ENCODE data around the gene TMEM201. TPM values are rescaled to one million over a fixed set of nuclear protein-coding genes. Genes with fewer than 3 reads are reported as not detected.

TMEM201 gene
- 10 to 100 TPM in 1 of 2 donors, 1 to 10 TPM in 1; 9.1 to 11.6 TPM for total RNA-seq
- 10 to 100 TPM; 13.5 to 21.9 (median 17.9) TPM for polyA plus RNA-seq (ENCODE audit: insufficient read length in 6 of 6)
- long read RNA-seq, donor 1, partial matches to known transcripts: 0 of 3 reads
- long read RNA-seq, donor 1, other reads (novel, unspliced or antisense): 0 of 3 reads
- long read RNA-seq, donor 2, partial matches to known transcripts: 0 of 1 reads
- long read RNA-seq, donor 2, other reads (novel, unspliced or antisense): 0 of 1 reads
- long read RNA-seq, donor 3, partial matches to known transcripts: 0 of 2 reads
- long read RNA-seq, donor 3, other reads (novel, unspliced or antisense): 0 of 2 reads
- long read RNA-seq, donor 4: 0 reads
- long read RNA-seq, donor 5, partial matches to known transcripts: 0 of 1 reads
- long read RNA-seq, donor 5, other reads (novel, unspliced or antisense): 0 of 1 reads
- long read RNA-seq, donor 6, partial matches to known transcripts: 0 of 1 reads
- long read RNA-seq, donor 6, other reads (novel, unspliced or antisense): 0 of 1 reads
- long read RNA-seq, donor 7: 0 reads
- long read RNA-seq, donor 8, partial matches to known transcripts: 0 of 4 reads
- long read RNA-seq, donor 8, other reads (novel, unspliced or antisense): 0 of 4 reads
- long read RNA-seq, donor 9: 0 reads
- long read RNA-seq, donor 10, partial matches to known transcripts: 0 of 1 reads
- long read RNA-seq, donor 10, other reads (novel, unspliced or antisense): 1 of 1 reads
- long read RNA-seq, donor 11, partial matches to known transcripts: 0 of 1 reads
- long read RNA-seq, donor 11, other reads (novel, unspliced or antisense): 0 of 1 reads
- long read RNA-seq, donor 12: 0 reads

- H3K36me3 ChIP-seq: peaks cover 0 to 4% of the 10 kb centered on the region in 2 donors
- peak within 1 kb of the TSS; percentile 56 to 62 for H3K4me3 ChIP-seq
- peaks cover 0 to 5% of the 10 kb centered on the region in 2 donors for H3K27me3 ChIP-seq
- peak within 1 kb of the TSS in 1 of 2 donors; percentile 45 for H3K27ac ChIP-seq
- ATAC-seq (peak; percentile 97), DNase-seq (peak; percentile 93 to 97 (median 95))
- TF ChIP-seq CTCF (IDR thresholded peaks at IDR 0.05): peak; percentile 86 to 96
- peaks cover 14 to 45% of the 10 kb centered on the region in 2 donors for H3K4me1 ChIP-seq
- no peaks in the 10 kb centered on the region for H3K9me3 ChIP-seq
- intact Hi-C loops (cut with DNase I): no loop called here
Observed at GRCh38 chr1:9588551-9589143, at the start of gene TMEM201. Gene TMEM201, plus strand, starts transcription at chr1:9588911. Its CDS starts 20 bp downstream, at chr1:9588931.

GRCh38 chr1:9539165-9539828 is 49.4 kb upstream of the TMEM201 start, which contains the start of gene SLC25A33:
Gene SLC25A33, plus strand, starts transcription at chr1:9539465. Its CDS starts 227 bp downstream, at chr1:9539692.
- Histone ChIP-seq H3K27me3 (no peaks in the 10 kb centered on the region), H3K4me3 (peak within 1 kb of the TSS; percentile 75 to 79), H3K9me3 (no peaks in the 10 kb centered on the region), H3K4me1 (peaks cover 20 to 31% of the 10 kb centered on the region in 2 donors), H3K27ac (peak within 1 kb of the TSS; percentile 83 to 88), H3K36me3 (no peaks in the 10 kb centered on the region)
- DNase-seq: peak; percentile 97 to 98 (median 98)
- ATAC-seq: peak; percentile 96
- no peak for TF ChIP-seq CTCF (IDR thresholded peaks at IDR 0.05)
- intact Hi-C loops (cut with DNase I): no loop called here

- intact Hi-C loops (cut with DNase I): no loop called here
- Histone ChIP-seq H3K36me3 (no peaks in the 10 kb centered on the region), H3K27ac (peak overlapping the region; percentile 83 to 88), H3K27me3 (no peaks in the 10 kb centered on the region), H3K4me3 (peak overlapping the region; percentile 75 to 79), H3K9me3 (no peaks in the 10 kb centered on the region), H3K4me1 (peaks cover 20 to 31% of the 10 kb centered on the region in 2 donors)
- no peak for TF ChIP-seq CTCF (IDR thresholded peaks at IDR 0.05)
- ATAC-seq (peak; percentile 52), DNase-seq (peak; percentile 46 to 90 (median 52))
Observed at GRCh38 chr1:9539829-9540550, 48.7 kb upstream of the TMEM201 start.

GRCh38 chr1:9542430-9542829 is 46.3 kb upstream of the TMEM201 start:
- Histone ChIP-seq H3K4me1 (peaks cover 20 to 31% of the 10 kb centered on the region in 2 donors), H3K4me3 (no peak overlapping the region), H3K27ac (peak overlapping the region in 1 of 2 donors; percentile 4), H3K27me3 (no peaks in the 10 kb centered on the region), H3K9me3 (no peaks in the 10 kb centered on the region), H3K36me3 (no peaks in the 10 kb centered on the region)
- ATAC-seq (no peak), DNase-seq (peak in 2 of 4 donors; percentile 62 to 80)
- intact Hi-C loops (cut with DNase I): no loop called here
- no peak for TF ChIP-seq CTCF (IDR thresholded peaks at IDR 0.05)
